Stimulated activated CD8-positive, alpha-beta memory T cell treated with anti-CD3 and anti-CD28 coated beads, Interleukin-12 subunit alpha, Interleukin-12 subunit beta, amount 100 ng/mL, for 4 hours (primary cell): ENCODE data around the gene UCN3.
A peak's percentile ranks its signal among the peaks of the same experiment; 100 is the strongest.

Experiments used
- DNase-seq: peaks from one replicate; pipeline ENCODE4 v3.0.0-alpha.2; 2020; ENCODE audit warnings: low read depth

UCN3 gene, protein sequence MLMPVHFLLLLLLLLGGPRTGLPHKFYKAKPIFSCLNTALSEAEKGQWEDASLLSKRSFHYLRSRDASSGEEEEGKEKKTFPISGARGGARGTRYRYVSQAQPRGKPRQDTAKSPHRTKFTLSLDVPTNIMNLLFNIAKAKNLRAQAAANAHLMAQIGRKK

DNA sequence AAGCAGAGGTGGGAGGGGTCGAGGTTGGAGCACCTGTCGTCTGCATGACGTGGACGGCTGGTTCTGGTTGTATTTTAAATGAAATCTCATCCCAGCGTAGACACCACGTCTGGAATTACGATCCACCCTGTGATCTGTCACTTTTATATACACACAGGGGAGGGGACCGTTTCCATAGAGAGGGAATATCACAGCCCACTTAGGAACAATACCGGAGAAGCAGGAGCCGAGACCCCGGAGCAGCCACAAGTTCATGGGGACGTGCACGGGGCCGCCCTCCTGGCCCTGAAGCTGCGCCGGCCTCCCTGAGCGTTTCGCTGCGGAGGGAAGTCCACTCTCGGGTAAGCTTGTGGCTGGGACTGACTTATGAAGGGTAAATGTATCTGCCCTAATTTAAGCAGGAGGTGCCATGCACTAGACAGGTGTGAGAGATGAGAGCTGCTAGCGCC is at the start of gene UCN3:
TSS of gene UCN3 (plus strand) at position 77 of the 449 bp plus-strand sequence. CDS start 8,755 bp downstream, outside the sequence.
- no peak for DNase-seq

DNA sequence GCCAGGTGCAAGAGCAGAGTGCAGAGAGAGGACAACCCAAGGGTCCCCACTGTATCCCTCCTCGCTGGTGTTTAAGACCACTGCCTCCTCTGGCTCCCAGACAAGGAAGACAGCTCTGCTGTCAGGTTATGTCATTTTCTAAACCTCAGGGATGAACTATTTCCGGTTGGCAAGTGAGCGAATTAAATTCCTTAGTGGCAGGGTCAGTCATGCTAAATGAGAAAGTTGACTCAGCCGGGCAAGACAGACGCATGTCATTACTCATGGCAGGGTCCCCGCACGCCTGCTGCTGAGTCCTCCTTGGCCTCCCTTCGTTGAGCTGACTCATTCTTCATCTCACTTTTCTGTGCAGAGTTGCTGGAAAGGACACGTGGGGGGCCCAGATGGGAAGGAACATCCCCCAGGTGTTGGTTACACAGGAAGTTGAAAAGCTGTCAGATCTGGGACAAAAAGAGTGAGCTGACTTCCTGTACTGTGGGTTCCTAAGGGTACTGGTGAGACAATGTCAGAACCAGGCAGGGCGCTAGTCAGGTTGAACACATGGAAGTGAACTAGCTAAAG is 47.1 kb upstream of the UCN3 start:
- DNase-seq, result peak; percentile 29

DNA sequence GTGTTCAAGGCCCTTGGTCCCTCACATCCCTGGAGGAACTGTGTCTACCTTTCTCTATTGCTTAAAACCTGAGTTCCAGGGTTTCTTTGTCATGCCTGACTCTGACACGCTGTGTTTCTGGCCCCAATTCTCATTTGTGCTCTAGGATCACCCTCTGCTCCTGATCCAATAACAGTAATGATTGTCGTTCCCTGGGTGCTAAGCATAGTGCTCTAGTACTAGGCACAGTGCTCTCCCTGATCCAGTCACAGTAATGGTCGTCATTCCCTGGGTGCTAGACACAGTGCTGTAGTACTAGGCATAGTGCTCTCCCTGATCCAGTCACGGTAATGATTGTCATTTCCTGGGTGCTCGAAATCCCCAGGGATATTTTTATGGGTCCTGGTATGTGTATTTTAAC is 46.6 kb upstream of the UCN3 start:
- no peak for DNase-seq

DNA sequence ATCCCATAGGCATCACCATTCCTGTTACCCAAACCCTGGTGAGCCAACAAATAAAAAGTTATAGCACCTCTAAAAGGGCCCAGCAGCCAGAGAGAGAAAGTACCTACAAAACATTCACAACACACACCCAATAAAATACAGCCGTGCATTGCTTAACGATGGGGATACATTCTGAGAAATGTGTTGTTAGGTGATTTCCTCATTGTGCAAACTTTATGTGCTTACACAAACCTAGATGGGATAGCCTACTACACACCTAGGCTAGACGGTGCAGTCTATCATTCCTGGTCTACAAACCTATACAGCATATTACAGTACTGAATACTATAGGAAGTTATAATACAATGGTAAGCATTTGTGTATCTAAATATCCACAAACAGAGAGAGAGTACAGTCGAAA is 44.9 kb upstream of the UCN3 start:
- DNase-seq, result no peak

DNA sequence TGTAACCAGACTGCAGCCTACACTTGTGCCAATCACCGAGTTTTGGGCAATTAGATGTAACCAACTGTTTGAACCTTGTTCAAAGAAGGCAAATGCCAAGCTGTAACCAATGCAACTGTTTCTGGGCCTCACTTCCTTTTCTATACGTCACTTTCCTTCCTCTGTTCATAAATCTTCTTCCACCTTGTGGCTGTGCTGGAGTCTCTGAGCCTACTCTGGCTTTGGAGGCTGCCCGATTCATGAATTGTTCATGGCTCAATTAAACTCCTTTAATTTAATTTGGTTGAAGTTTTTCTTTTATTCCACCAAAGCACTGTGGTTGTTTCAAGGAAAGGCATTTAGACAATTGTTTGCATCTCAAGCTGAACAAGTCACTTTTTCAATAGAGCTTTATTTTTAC is 43.5 kb upstream of the UCN3 start:
- DNase-seq, result no peak

DNA sequence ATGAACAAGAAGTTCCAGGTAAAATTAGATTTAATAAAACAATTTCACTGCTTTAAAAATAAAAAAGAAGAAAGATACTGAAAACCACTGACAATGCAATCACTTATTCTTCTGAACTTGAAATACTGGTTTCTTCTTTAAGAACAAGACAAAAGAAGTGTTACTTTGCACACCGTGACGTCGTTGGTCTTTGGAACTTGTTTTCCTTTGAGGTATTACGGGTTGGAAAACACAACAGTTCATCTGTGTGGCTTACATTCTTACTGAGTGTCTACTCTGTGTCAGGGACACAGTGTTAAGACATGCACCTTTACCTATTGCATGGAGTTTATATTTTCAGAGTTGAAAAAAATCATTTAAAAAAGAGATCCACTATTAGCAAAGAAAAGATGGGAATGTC is 41.3 kb upstream of the UCN3 start:
- DNase-seq, result no peak

DNA sequence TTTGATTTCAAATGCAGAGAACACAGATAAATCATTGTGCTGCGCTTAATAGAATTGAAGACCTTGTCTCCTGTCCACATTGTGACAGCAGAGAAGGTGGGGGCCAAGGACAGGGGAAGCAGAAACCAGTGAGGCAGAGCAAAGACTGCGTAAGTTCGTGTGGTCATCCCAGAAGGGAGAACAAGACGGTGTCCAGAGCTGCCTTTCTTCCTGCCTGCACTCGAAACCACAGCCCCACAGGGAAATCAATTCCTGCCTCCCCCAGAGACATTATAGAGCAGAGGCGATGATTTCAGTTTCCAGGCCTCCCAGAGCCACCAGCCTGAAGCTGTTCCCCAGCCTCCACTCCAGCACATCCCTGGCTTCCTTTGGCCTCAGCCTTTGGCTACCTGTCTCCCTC is 39.7 kb upstream of the UCN3 start:
- no peak for DNase-seq

DNA sequence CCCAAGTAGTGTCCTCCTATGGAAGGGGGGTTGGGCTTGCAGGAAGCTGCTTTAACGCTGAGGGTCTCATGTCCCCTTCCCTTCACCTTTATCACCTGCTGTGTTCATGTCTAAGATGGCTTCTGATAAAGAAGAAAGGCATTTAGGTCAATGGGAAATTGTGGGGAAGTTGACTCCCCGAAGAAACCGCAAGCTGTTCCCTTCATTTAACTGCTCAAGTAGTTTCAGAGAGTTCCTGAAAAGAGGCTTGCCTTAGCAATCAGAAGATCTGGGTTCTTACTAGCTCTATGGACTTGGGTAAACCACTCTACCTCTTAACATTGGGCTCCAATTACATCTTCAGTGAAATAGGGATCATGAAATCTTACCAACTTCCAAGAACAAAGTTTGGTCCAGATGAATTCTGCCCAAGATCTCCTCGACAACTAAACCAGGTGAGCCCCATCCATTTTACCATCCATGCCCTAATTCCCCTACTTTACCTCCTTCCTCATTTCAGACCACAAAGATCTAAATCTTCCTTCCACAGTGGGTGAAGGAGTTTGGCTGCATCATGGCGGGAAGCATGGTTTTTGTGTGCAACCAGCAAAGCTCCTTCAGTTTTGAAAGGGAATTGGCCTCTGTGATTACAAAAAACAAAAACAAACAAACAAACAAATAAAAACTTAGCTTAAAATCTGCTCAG is 30.4 kb upstream of the UCN3 start:
- DNase-seq, result no peak

DNA sequence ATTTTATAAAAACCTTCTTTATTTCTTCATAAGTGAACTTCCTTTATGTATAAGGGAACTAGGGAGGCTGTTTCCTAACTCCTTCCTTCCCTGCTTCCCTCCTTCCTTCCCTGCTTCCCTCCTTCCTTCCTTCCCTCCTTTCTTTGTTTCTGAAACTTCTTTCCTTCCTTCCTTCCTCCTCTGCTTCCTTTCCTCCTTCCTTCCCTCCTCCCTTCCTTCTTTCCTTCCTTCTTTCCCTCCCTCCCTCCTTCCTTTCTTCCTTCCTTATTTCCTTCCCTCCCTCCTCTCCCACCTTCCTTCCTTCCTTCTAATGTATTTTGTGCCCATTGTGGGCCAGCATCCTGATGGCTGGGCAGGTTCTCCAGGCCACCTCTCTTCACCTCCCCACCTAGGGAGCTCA is 26.8 kb upstream of the UCN3 start:
- no peak for DNase-seq

DNA sequence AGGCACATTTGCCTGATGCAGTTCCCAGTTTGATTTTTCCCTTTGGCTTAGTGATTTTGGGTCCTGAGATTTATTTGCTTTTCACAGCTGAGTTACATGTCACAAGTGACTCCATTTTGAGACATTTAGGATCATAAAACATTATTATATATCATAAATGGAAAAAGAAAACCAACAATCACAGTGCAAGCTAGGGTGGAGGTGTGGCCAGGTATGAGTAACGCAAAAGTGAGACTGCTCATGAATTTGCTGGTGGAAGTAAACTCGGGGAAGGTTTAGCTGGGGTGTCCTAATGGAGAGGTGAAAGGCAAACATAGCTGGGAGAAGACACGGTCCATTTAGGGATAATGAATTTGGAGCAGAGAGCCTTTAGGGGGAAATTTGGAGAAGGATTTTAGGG is 21.7 kb upstream of the UCN3 start:
- DNase-seq, result no peak

DNA sequence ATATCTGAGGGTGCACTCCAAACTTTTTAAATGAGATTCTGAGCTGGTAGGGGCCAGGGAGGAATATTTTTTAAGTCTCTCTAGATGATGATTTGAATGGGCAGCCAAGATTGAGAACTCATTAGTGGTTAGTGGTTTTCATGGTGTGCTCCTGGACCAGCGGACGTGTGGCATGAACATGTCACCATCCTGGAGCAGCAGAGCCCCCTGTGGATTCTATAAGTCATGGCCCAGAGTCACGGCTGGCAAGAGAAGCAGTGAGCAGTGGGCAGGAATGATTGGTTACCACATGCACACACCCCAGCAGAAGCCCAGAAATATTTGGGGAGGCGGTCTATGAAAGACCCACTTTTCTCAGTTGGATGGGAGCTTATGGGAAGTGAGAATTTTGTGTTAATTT is 21.2 kb upstream of the UCN3 start:
- no peak for DNase-seq

DNA sequence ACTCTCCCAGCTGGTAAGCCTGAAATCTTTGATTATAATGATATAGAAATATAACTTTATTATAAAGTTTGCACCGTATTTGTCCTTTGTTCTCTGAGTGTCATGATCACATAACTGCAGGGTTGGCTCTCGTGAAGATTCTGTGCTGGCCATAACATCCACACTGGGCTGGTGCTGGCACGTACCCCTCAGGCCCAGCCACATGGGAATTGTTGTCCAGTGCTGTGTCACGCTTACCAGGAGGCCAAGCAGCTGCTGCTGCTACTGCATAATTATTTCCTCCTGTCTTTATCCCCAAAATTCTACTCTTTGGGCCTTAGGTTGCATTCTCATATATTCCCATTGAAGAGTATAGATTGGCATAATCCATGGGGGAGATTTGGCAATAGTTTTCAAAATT is 20.8 kb upstream of the UCN3 start:
- no peak for DNase-seq

DNA sequence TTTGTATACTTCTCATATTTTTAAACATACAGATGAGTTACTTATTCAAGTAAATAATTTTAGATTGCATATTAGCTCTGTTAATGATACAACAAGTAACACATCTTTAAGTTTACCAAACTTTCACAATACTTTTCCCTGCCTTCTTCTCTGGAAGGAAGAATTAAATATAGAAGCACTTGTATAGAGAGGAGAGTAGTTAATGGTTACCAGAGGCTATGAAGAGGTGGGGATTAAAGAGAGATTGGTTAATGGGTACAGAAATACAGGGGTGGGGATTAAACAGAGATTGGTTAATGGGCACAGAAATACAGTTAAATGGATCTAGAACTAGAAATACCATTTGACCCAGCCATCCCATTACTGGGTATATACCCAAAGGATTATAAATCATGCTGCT is 20.0 kb upstream of the UCN3 start:
- no peak for DNase-seq

DNA sequence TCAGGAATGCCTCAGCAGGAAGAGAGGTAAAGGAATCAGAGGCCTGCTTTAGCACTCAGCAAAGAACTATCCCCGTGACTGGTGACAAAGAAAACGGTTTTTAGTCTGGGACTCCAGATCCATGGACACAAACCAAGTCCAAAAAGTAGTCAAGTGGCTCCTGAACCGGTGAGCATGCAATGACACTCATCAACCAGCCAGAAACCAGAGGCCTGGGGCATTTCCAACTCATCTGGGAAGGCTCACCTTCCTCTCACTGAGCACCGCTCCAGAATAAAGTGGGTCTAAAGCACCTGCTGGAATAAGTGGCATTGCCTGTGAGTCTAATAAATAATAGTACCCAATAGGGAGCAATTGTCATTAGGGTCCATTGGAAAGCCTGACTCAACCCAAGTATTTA is 17.9 kb upstream of the UCN3 start:
- no peak for DNase-seq

DNA sequence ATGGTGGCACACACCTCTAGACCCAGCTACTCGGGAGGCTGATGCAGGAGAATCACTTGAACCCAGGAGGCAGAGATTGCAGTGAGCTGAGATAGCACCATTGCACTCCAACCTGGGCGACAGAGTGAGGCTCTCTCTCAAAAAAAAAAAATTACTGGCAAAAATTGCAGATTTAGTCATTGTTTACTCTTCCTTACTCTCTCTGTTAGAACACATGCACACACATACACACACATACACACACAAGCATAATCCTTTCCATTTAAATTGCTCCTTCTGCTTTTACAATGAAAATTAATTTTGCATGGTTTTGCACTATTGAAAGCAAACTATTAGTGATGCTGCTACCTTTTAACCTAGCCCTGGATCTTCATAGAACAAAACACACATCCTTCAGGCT is 15.4 kb upstream of the UCN3 start:
- DNase-seq, result no peak

DNA sequence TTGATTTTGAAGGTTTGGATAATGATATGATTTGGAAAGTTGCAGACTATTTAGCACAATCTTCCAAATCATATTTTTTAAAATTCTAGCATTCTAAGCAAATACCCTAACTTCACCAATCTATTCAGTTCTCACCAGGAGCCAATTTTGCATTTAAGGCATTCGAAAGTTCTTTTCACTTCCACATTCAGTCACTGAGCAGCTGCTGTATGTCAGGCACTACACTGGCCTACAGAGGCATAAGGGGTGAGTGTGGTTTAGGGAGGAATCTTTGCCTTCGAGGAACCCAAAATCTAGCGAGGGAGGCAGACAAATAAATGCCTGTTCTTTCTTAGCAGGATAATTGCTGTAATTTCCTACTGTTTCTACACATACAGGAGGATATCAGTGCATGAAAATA is 10.7 kb upstream of the UCN3 start:
- no peak for DNase-seq

DNA sequence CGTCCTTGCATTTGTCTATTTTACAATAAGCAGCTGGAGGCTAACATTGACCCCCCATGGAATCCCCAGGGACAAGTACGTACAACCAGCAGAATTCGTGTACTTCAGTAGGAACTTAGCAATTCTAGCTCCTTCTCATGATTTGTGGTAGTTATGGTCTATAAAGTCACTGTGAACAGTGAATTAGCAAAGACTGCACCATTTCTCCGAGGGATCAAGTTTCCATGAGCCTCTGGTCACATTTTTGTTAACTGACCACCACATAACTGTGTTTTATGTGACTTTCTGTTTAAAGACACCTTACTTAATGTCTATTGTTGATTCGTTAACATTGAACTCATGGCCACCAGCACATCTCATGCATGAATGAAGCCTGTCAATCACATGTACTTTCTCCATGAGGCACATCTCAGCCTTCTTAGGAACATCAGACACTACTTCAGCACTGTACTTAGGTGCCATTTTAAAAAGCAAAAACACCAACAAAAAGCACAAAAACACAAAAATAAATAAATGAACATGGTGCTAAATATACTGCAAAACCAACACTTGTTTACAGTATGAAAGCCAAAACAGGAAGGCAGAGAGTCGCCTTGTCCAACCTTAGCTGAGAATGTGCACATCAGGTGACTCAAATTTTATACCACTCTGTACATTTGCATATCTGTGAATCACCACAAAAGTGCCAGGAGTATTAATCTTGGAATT is 9.0 kb upstream of the UCN3 start:
- DNase-seq, result no peak

DNA sequence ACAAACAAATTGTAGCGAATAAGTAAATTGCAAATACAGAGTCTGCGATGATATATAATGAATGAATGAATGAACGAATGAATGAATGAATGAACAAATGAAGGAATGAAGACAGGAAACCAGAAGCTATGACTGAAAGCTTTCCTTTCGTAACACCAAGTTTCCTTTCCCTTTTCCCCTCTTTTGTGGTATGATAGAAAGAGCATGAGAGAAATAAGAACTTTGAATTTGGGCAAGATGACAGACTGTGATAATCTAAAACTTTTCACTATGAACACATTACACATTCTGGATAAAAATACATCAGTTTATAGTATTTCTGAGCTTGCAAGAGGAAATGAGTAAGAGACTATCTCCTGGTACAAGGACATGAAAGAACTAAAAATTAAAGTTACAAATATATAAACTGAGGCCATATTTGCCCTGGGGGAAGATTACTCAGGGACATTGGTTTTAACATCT is 8.4 kb upstream of the UCN3 start:
- DNase-seq, result no peak

DNA sequence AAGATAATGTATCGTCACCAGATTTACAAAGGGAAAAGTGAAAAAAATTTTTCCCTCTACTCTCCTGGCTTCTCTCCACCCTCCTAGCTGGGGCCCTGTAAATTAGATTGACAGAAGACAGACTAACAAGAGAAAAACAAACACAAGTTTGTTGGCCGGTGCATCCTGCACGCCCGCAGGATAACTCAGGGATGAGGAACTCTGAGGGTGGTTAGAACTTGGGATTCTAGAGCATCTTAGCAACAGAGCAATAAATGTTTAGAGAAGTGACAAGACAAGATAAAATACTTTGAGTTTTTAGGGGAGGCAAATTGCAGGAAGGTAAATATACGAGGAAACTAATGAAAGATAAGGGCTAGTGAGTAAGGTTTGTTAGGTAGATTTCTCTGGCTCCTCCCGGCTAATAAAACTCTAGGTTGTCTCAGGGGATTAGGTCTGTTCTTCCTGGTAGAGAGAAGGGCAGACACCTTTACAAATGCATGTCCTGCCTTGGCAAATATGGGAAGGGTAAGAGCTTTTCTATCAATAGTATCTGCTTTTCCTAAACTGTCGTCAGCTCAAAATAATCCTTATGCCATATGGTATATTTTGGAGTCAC is 4.3 kb upstream of the UCN3 start:
- no peak for DNase-seq

DNA sequence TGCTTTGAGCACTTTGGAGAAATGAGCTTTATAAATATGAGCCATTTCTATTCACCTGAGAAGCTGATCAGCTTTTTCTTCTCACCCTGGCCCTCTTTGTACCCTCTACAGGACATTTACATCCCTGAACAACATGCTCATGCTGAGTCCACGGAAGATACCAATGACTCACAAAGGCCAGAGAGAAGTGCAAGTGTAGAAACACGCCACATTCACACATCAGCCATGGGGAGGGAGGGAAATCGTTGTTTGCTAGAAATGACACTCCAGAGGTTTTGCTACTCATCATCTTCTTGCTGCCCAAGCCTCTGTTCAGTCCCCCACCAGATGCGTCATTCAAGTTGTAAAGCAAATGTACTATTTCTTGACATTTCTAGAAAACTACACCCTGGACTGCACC is 2.8 kb upstream of the UCN3 start:
- no peak for DNase-seq

DNA sequence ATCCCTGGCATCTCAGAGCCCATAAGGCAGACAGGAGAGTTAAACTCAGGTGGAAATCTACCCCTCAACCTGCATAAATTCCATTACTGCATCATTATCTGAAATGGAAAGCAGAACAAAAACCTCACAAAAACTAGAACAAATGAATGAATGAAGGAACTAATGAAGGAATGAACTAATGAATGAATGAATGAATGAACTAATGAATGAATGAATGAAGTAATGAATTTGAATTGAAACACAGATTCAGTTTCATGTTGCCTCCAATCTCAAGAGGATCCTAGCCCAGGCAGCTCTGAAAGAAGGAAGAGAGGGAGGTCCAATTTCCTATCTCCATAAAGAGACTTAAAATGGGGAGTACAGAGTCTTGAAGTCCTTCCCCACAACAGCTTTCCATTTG is 1.9 kb upstream of the UCN3 start:
- DNase-seq, result no peak

DNA sequence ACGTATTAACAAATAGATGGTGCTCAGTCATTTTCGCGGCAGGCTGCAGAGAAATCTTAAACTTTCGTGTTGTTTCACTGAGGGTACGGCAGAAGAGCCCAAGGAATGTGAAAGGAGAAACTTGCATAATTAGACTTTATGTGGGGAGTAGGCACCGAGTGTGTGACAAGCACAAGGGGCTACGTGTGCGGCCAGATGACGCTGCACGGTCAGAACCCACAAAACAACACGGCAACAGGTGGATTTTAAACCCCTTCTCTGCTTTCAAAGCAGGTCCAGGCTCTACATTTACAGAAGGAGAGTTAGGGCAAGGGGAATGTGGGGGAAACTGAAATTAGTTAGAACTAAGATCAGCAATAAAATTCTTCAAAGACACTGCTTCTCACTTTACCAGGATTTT is 392 bp upstream of the UCN3 start:
- DNase-seq, result no peak

DNA sequence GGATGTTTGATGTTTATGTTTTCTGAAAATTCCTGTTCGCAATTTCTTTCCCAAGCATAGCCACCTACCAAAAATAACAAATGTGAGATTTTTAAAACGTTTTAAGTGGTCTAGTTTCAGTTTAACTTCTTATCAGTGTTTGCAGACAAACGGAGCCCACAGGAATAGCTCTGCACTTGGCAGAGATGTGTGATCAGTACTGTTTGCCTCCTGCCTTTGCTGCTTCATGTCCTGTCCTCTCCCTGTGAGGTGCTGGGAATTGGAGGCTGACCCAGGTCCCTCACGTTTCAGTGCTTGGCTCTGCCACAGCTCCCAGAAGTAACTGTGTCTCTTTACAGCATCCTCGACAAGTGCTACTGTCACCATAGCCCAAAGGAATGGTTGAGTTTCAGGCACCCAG is 1.2 kb downstream of the UCN3 start:
- no peak for DNase-seq
